ENCODE results near the gene WDR75.
"Not testable (repeated sequence)": the region's sequence is repeated elsewhere in the genome, so short reads cannot be mapped to it uniquely, and the experiment has no call there.

Gene WDR75

GRCh38 chr2:189467593-189467992 is 26.3 kb downstream of the WDR75 start:
- Histone ChIP-seq H3K4me1 (ENCODE audit: control insufficient read depth, insufficient read depth, low read length) (no peaks in the 10 kb centered on the region), H3K4me3 (ENCODE audit: low read length) (no peak overlapping the region), H3K9me3 (ENCODE audit: control insufficient read depth, insufficient read depth, low read length) (no peaks in the 10 kb centered on the region), H3K27ac (ENCODE audit: low read length) (no peak overlapping the region), H3K27me3 (ENCODE audit: control insufficient read depth, insufficient read depth, low read length) (no peaks in the 10 kb centered on the region), H3K36me3 (ENCODE audit: control insufficient read depth, insufficient read depth, low read length) (peaks cover 34% of the 10 kb centered on the region; the same call in 1 of the 2 replicates)
- no CpG with 5 or more reads among the region's 4 CpGs for WGBS (ENCODE audit: insufficient coverage, insufficient read length)
- DNase-seq (ENCODE audit: low read depth, low spot score) = no peak

DNA sequence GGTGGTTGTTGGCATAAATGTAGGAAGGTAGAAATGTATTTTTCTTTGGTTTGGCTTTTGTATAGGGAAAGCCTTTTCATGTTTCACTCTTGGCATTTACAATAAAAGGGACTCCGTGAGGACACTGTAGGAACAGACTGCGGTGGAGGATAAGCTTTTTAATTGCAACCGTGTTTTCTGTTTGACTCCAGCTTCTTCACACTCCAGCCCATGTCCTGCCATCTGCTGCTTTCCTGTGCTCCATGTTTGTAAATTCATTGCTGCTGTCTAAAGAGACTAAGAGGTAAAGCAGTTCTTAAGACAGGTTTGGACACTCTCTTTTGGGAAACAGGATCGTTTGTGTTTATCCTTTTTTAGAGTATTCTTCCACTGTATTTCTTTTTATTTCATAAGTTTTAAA is 33.3 kb downstream of the WDR75 start:
- peaks cover 10% of the 10 kb centered on the region; the same call in 1 of the 2 replicates for H3K36me3 ChIP-seq (ENCODE audit: control insufficient read depth, insufficient read depth, low read length)
- H3K9me3 ChIP-seq (ENCODE audit: control insufficient read depth, insufficient read depth, low read length) = no peaks in the 10 kb centered on the region
- no CpG with 5 or more reads among the region's 4 CpGs for WGBS (ENCODE audit: insufficient coverage, insufficient read length)
- H3K4me1 ChIP-seq (ENCODE audit: control insufficient read depth, insufficient read depth, low read length) = no peaks in the 10 kb centered on the region
- no peaks in the 10 kb centered on the region for H3K27me3 ChIP-seq (ENCODE audit: control insufficient read depth, insufficient read depth, low read length)
- DNase-seq (ENCODE audit: low read depth, low spot score) = no peak
- no peak overlapping the region for H3K27ac ChIP-seq (ENCODE audit: low read length)
- no peak overlapping the region for H3K4me3 ChIP-seq (ENCODE audit: low read length)

GRCh38 chr2:189477756-189478155 is 36.5 kb downstream of the WDR75 start:
- Histone ChIP-seq H3K4me3 (ENCODE audit: low read length) (no peak overlapping the region), H3K9me3 (ENCODE audit: control insufficient read depth, insufficient read depth, low read length) (no peaks in the 10 kb centered on the region), H3K36me3 (ENCODE audit: control insufficient read depth, insufficient read depth, low read length) (no peaks in the 10 kb centered on the region; the same call in 1 of the 2 replicates), H3K4me1 (ENCODE audit: control insufficient read depth, insufficient read depth, low read length) (no peaks in the 10 kb centered on the region), H3K27ac (ENCODE audit: low read length) (no peak overlapping the region), H3K27me3 (ENCODE audit: control insufficient read depth, insufficient read depth, low read length) (no peaks in the 10 kb centered on the region)
- DNase-seq (ENCODE audit: low read depth, low spot score) = no peak
- no CpG with 5 or more reads among the region's 1 CpG for WGBS (ENCODE audit: insufficient coverage, insufficient read length)

- H3K36me3 ChIP-seq (ENCODE audit: control insufficient read depth, insufficient read depth, low read length); H3K27ac ChIP-seq (ENCODE audit: low read length); DNase-seq (ENCODE audit: low read depth, low spot score); H3K4me3 ChIP-seq (ENCODE audit: low read length); H3K9me3 ChIP-seq (ENCODE audit: control insufficient read depth, insufficient read depth, low read length); H3K27me3 ChIP-seq (ENCODE audit: control insufficient read depth, insufficient read depth, low read length); H3K4me1 ChIP-seq (ENCODE audit: control insufficient read depth, insufficient read depth, low read length): not testable (repeated sequence)
- no CpG with 5 or more reads among the region's 5 CpGs for WGBS (ENCODE audit: insufficient coverage, insufficient read length)
These were observed 37.0 kb downstream of the WDR75 start for GRCh38 chr2:189478289-189478688.

DNA sequence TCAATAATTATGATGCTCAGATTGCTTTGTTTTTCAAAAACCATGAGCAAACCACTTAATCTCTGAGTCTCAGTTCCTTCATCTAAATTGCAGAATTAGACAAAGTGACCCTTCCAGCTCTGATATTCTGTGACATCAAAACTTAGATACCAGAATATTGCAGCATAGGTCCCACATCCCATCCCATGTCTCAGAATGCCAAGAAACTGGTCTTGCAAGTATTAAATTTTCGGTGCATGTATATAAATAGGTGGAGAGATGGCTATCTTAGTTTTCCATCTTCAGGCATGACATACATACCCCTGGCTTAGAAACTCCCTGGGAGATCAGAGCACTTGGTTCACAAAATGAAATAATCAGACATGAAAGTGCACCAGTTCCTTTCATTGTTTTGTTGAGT is 39.8 kb downstream of the WDR75 start:
- WGBS (ENCODE audit: insufficient coverage, insufficient read length) = no CpG with 5 or more reads among the region's 1 CpG
- no peak for DNase-seq (ENCODE audit: low read depth, low spot score)

GRCh38 chr2:189483571-189483970 is 42.3 kb downstream of the WDR75 start:
- Histone ChIP-seq H3K4me3 (ENCODE audit: low read length) (no peak overlapping the region), H3K27me3 (ENCODE audit: control insufficient read depth, insufficient read depth, low read length) (no peaks in the 10 kb centered on the region), H3K4me1 (ENCODE audit: control insufficient read depth, insufficient read depth, low read length) (no peaks in the 10 kb centered on the region), H3K27ac (ENCODE audit: low read length) (no peak overlapping the region), H3K36me3 (ENCODE audit: control insufficient read depth, insufficient read depth, low read length) (no peaks in the 10 kb centered on the region), H3K9me3 (ENCODE audit: control insufficient read depth, insufficient read depth, low read length) (no peaks in the 10 kb centered on the region)
- no peak for DNase-seq (ENCODE audit: low read depth, low spot score)
- WGBS (ENCODE audit: insufficient coverage, insufficient read length) = no CpG with 5 or more reads among the region's 4 CpGs

More for the DNA sequence above, 39.8 kb downstream of the WDR75 start:
- no peaks in the 10 kb centered on the region for H3K4me1 ChIP-seq (ENCODE audit: control insufficient read depth, insufficient read depth, low read length)
- no peak overlapping the region for H3K4me3 ChIP-seq (ENCODE audit: low read length)
- no peaks in the 10 kb centered on the region for H3K36me3 ChIP-seq (ENCODE audit: control insufficient read depth, insufficient read depth, low read length)
- H3K27ac ChIP-seq (ENCODE audit: low read length) = no peak overlapping the region
- no peaks in the 10 kb centered on the region for H3K27me3 ChIP-seq (ENCODE audit: control insufficient read depth, insufficient read depth, low read length)
- H3K9me3 ChIP-seq (ENCODE audit: control insufficient read depth, insufficient read depth, low read length) = no peaks in the 10 kb centered on the region

- no peaks in the 10 kb centered on the region for H3K36me3 ChIP-seq (ENCODE audit: control insufficient read depth, insufficient read depth, low read length)
- H3K9me3 ChIP-seq (ENCODE audit: control insufficient read depth, insufficient read depth, low read length) = no peaks in the 10 kb centered on the region
- no peaks in the 10 kb centered on the region for H3K27me3 ChIP-seq (ENCODE audit: control insufficient read depth, insufficient read depth, low read length)
- H3K4me1 ChIP-seq (ENCODE audit: control insufficient read depth, insufficient read depth, low read length) = no peaks in the 10 kb centered on the region
- WGBS (ENCODE audit: insufficient coverage, insufficient read length) = no CpG with 5 or more reads among the region's 10 CpGs
- DNase-seq (ENCODE audit: low read depth, low spot score) = no peak
- H3K4me3 ChIP-seq (ENCODE audit: low read length) = no peak overlapping the region
- H3K27ac ChIP-seq (ENCODE audit: low read length) = no peak overlapping the region
These were observed 42.9 kb downstream of the WDR75 start for GRCh38 chr2:189483980-189484740.

- no CpG with 5 or more reads among the region's 2 CpGs for WGBS (ENCODE audit: insufficient coverage, insufficient read length)
- no peaks in the 10 kb centered on the region for H3K4me1 ChIP-seq (ENCODE audit: control insufficient read depth, insufficient read depth, low read length)
- DNase-seq (ENCODE audit: low read depth, low spot score) = no peak
These were observed 43.9 kb downstream of the WDR75 start for GRCh38 chr2:189485146-189485545.

GRCh38 chr2:189486237-189486770 is 45.0 kb downstream of the WDR75 start:
- H3K27ac ChIP-seq (ENCODE audit: low read length) = no peak overlapping the region
- WGBS (ENCODE audit: insufficient coverage, insufficient read length) = no CpG with 5 or more reads among the region's 6 CpGs
- no peak overlapping the region for H3K4me3 ChIP-seq (ENCODE audit: low read length)
- DNase-seq (ENCODE audit: low read depth, low spot score) = no peak
- H3K36me3 ChIP-seq (ENCODE audit: control insufficient read depth, insufficient read depth, low read length) = no peaks in the 10 kb centered on the region
- H3K4me1 ChIP-seq (ENCODE audit: control insufficient read depth, insufficient read depth, low read length) = no peaks in the 10 kb centered on the region
- H3K9me3 ChIP-seq (ENCODE audit: control insufficient read depth, insufficient read depth, low read length) = no peaks in the 10 kb centered on the region
- H3K27me3 ChIP-seq (ENCODE audit: control insufficient read depth, insufficient read depth, low read length) = no peaks in the 10 kb centered on the region

More at GRCh38 chr2:189485146-189485545, 43.9 kb downstream of the WDR75 start:
- Histone ChIP-seq H3K4me3 (ENCODE audit: low read length) (no peak overlapping the region), H3K36me3 (ENCODE audit: control insufficient read depth, insufficient read depth, low read length) (no peaks in the 10 kb centered on the region), H3K27me3 (ENCODE audit: control insufficient read depth, insufficient read depth, low read length) (no peaks in the 10 kb centered on the region), H3K27ac (ENCODE audit: low read length) (no peak overlapping the region), H3K9me3 (ENCODE audit: control insufficient read depth, insufficient read depth, low read length) (no peaks in the 10 kb centered on the region)

- Histone ChIP-seq H3K36me3 (ENCODE audit: control insufficient read depth, insufficient read depth, low read length) (no peaks in the 10 kb centered on the region), H3K4me3 (ENCODE audit: low read length) (no peak overlapping the region), H3K27me3 (ENCODE audit: control insufficient read depth, insufficient read depth, low read length) (no peaks in the 10 kb centered on the region), H3K9me3 (ENCODE audit: control insufficient read depth, insufficient read depth, low read length) (no peaks in the 10 kb centered on the region), H3K27ac (ENCODE audit: low read length) (no peak overlapping the region), H3K4me1 (ENCODE audit: control insufficient read depth, insufficient read depth, low read length) (no peaks in the 10 kb centered on the region)
- DNase-seq (ENCODE audit: low read depth, low spot score) = no peak
- no CpG with 5 or more reads among the region's 2 CpGs for WGBS (ENCODE audit: insufficient coverage, insufficient read length)
These were observed 46.2 kb downstream of the WDR75 start for GRCh38 chr2:189487283-189488007.
